ENCODE results near the gene MS4A4A.

The MS4A4A gene

GRCh38 chr11:60305906-60306619 lies 25.6 kb downstream of the MS4A4A start:
- peak; percentile 40 for DNase-seq

GRCh38 chr11:60307507-60308195 lies 27.2 kb downstream of the MS4A4A start:
- peak; percentile 4 for DNase-seq

- DNase-seq: no peak
Measured at GRCh38 chr11:60310407-60310998, 30.0 kb downstream of the MS4A4A start.

GRCh38 chr11:60314635-60315321 lies 34.3 kb downstream of the MS4A4A start:
- DNase-seq: no peak

- DNase-seq: no peak
Measured at GRCh38 chr11:60315871-60316270, 35.4 kb downstream of the MS4A4A start.

- DNase-seq: no peak
Measured at GRCh38 chr11:60316317-60316716, 35.9 kb downstream of the MS4A4A start.

- DNase-seq: no peak
Measured at GRCh38 chr11:60318726-60319125, 38.3 kb downstream of the MS4A4A start.

GRCh38 chr11:60321051-60321450 lies 40.6 kb downstream of the MS4A4A start:
- no peak for DNase-seq

- DNase-seq: no peak
Measured at GRCh38 chr11:60326955-60327354, 46.5 kb downstream of the MS4A4A start, which contains the start of gene MS4A6E. Gene MS4A6E, plus strand, starts transcription at chr11:60327255. Its CDS starts 7,641 bp downstream, at chr11:60334896.

GRCh38 chr11:60328460-60328859 lies 48.0 kb downstream of the MS4A4A start:
- no peak for DNase-seq

GRCh38 chr11:60332846-60333245 lies 52.4 kb downstream of the MS4A4A start:
- DNase-seq: no peak

GRCh38 chr11:60334005-60334620 lies 53.6 kb downstream of the MS4A4A start:
- peak; percentile 4 for DNase-seq

- DNase-seq: no peak
Measured at GRCh38 chr11:60336767-60337391, 56.4 kb downstream of the MS4A4A start.

GRCh38 chr11:60338053-60338452 lies 57.6 kb downstream of the MS4A4A start:
- DNase-seq: no peak

- no peak for DNase-seq
Measured at GRCh38 chr11:60339356-60339755, 58.9 kb downstream of the MS4A4A start.

GRCh38 chr11:60343094-60343704 lies 62.7 kb downstream of the MS4A4A start:
- DNase-seq: peak; percentile 4

GRCh38 chr11:60344146-60344545 lies 63.7 kb downstream of the MS4A4A start:
- no peak for DNase-seq

GRCh38 chr11:60345489-60345888 lies 65.0 kb downstream of the MS4A4A start:
- DNase-seq: peak; percentile 8

- DNase-seq: no peak
Measured at GRCh38 chr11:60347084-60347797, 66.8 kb downstream of the MS4A4A start.

GRCh38 chr11:60348116-60348515 lies 67.7 kb downstream of the MS4A4A start:
- no peak for DNase-seq

GRCh38 chr11:60349990-60350389 lies 69.5 kb downstream of the MS4A4A start:
- DNase-seq: no peak
